Measurements from ENCODE around the gene MGAT3.
"Not testable (repeated sequence)": the region's sequence is repeated elsewhere in the genome, so short reads cannot be mapped to it uniquely, and the experiment has no call there.

MGAT3 gene, protein sequence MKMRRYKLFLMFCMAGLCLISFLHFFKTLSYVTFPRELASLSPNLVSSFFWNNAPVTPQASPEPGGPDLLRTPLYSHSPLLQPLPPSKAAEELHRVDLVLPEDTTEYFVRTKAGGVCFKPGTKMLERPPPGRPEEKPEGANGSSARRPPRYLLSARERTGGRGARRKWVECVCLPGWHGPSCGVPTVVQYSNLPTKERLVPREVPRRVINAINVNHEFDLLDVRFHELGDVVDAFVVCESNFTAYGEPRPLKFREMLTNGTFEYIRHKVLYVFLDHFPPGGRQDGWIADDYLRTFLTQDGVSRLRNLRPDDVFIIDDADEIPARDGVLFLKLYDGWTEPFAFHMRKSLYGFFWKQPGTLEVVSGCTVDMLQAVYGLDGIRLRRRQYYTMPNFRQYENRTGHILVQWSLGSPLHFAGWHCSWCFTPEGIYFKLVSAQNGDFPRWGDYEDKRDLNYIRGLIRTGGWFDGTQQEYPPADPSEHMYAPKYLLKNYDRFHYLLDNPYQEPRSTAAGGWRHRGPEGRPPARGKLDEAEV

DNA sequence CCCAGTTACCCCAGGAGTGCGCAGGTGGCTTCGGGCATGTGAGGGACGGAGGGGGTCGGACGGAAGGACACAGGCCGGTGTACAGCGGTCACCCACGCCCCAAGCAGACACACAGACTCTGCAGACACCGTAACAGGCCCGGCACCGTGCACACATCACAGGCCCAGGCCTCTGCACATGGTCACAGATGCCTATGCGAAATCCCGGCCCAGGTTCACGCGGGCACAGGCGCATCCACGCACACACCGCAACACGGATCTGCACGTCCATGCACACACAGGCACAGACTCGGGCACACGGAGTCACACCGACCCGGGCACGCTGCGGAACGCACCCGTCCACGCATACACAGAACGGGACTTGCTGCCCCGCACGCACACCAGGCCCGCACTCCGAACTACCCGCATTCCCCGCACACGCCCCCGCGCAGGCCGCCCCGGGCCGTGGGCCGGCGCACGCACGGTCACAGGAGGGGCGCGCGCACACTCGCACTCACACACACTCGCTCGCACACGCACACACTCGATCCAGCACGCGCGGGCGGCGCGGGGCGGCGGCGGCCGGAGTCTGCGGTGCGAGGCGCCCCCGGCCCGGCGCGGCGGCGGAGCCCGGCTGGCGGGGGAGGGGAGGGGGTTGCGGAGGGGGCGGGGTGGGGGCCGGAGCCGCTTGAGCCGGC lies at the start of gene MGAT3:
MGAT3 (plus strand) TSS at position 491 of the 676 bp plus-strand sequence. CDS start 30,336 bp downstream, outside the sequence.
- no peak for DNase-seq (ENCODE audit: low read depth)
- peak within 1 kb of the TSS; percentile 79 for H3K4me3 ChIP-seq (ENCODE audit: low read depth, low read length)
- TF ChIP-seq, protein P1, sequence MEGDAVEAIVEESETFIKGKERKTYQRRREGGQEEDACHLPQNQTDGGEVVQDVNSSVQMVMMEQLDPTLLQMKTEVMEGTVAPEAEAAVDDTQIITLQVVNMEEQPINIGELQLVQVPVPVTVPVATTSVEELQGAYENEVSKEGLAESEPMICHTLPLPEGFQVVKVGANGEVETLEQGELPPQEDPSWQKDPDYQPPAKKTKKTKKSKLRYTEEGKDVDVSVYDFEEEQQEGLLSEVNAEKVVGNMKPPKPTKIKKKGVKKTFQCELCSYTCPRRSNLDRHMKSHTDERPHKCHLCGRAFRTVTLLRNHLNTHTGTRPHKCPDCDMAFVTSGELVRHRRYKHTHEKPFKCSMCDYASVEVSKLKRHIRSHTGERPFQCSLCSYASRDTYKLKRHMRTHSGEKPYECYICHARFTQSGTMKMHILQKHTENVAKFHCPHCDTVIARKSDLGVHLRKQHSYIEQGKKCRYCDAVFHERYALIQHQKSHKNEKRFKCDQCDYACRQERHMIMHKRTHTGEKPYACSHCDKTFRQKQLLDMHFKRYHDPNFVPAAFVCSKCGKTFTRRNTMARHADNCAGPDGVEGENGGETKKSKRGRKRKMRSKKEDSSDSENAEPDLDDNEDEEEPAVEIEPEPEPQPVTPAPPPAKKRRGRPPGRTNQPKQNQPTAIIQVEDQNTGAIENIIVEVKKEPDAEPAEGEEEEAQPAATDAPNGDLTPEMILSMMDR (IDR thresholded peaks at IDR 0.05; ENCODE audit: insufficient read depth, low read depth, low read length, missing control alignments) = no peak

DNA sequence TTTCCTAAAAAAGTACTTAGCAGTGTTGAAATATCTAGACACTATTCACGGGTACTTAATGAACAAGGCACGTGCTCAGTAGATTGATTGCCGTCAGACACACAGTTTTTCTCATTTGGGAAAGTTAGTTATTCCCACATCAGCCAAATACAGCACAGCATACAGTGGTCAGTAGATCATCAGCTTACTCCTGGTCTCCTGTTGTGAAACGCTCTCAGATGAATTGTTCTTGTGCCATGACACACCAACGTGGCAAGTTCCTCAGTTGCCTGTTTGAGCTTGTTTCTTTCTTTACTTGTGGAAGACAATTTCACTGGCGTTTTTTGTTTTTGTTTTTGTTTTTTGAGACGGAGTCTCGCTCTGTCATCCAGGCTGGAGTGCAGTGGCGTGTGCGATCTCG lies 48.6 kb upstream of the MGAT3 start:
- no peak for DNase-seq (ENCODE audit: low read depth)
- no peak overlapping the region for H3K4me3 ChIP-seq (ENCODE audit: low read depth, low read length)
- TF ChIP-seq, protein P1 (IDR thresholded peaks at IDR 0.05; ENCODE audit: insufficient read depth, low read depth, low read length, missing control alignments) = no peak

DNA sequence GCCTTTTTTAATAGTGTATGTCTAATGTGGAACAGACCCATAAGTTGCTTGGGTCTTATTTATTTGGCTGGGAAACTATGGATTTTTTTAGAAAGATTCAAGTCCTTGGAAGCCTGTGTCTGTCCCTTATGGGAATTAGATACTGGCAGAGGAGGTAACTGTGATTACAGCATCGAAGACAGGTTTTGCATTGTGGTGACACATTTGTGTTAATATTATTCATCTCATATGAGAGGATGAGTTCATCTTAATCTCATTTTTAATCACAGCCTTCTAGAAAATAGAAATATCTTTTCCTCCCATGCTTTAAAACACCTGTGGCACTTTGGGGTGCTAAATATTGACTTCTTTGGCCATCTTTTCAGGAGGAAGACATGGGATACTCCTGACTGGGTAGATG lies 48.0 kb upstream of the MGAT3 start:
- no peak for DNase-seq (ENCODE audit: low read depth)
- no peak overlapping the region for H3K4me3 ChIP-seq (ENCODE audit: low read depth, low read length)
- TF ChIP-seq, protein P1 (IDR thresholded peaks at IDR 0.05; ENCODE audit: insufficient read depth, low read depth, low read length, missing control alignments) = no peak

DNA sequence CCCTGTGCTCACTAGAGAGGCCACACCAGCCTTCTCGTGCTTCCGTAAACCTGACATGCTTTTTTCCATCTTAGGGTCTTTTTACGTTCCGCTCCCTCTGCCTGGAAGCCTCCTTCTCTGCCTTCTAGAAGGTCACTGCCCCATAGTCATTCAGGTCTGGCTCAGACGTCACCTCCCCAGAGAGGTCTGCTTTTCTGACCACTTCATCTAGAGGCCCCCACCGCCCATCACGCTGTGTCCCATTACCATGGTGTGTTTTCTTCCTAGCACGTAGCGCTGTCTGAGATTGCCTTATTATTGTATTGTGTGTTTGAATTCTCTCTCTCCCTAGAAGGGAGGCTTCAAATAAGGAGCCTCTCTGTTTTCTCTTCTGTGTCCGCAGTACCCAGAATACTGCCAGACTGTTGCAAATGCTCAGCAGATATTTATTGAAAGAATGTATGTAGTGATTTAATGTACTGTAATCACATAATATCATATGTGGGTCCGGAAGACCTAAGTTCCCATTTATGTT lies 47.2 kb upstream of the MGAT3 start:
- DNase-seq (ENCODE audit: low read depth) = no peak
- TF ChIP-seq, protein P1 (IDR thresholded peaks at IDR 0.05; ENCODE audit: insufficient read depth, low read depth, low read length, missing control alignments) = no peak

DNA sequence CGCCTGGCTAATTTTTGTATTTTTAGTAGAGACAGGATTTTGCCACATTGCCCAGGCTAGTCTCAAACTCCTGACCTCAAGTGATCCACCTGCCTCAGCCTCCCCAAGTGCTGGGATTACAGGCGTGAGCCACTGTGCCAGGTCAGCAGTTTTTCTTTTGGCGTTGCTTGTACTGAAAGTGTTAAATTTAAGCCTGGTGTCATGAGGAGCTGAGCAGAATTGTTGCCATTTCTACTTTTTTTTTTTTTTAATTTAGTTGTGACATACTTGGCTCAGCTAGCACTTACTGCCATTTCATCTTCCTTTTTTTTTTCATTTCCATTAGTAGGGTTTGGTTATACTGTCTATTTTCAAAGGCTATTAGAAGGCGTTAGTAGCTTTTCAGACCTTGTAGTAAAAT lies 46.5 kb upstream of the MGAT3 start:
- TF ChIP-seq, protein P1 (IDR thresholded peaks at IDR 0.05; ENCODE audit: insufficient read depth, low read depth, low read length, missing control alignments) = no peak
- no peak overlapping the region for H3K4me3 ChIP-seq (ENCODE audit: low read depth, low read length)
- no peak for DNase-seq (ENCODE audit: low read depth)

More for the DNA sequence above, 47.2 kb upstream of the MGAT3 start:
- H3K4me3 ChIP-seq (ENCODE audit: low read depth, low read length) = no peak overlapping the region

DNA sequence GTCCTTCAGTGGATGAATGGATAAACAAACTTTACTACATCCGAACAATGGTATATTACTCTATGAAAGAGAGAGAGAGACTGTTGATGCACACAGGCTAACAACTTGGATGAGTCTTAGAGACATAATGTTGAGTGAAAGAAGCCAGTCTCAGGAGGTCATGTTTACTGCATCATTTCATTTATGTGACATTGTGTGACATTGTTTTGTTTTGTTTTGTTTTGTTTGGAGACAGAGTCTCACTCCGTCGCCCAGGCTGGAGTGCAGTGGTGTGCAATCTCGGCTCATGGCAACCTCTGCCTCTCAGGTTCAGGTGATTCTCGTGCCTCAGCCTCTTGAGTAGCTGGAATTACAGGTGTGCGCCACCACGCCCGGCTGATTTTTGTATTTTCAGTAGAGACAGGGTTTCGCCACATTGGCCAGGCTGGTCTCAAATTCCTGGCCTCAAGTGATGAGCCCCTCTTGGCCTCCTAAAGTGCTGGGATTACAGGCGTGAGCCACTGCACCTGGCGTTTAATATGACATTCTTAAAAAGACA lies 44.9 kb upstream of the MGAT3 start:
- H3K4me3 ChIP-seq (ENCODE audit: low read depth, low read length) = not testable (repeated sequence)

DNA sequence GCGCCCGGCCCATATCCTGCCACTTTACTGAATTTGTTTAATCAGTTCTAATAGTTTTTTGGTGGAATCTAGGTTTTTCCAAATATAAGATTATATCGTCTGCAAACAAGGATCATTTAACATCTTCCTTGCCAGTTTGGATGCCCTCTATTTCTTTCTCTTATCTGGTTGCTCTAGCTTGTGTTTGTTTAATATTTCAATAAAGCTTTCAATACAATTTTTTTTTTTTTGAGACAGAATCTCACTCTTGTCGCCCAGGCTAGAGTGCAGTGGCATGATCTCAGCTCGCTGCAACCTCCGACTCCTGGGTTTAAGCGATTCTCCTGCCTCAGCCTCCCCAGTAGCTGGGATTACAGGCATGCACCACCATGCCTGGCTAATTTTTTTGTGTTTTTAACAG lies 43.6 kb upstream of the MGAT3 start:
- DNase-seq (ENCODE audit: low read depth); H3K4me3 ChIP-seq (ENCODE audit: low read depth, low read length): not testable (repeated sequence)

More for the DNA sequence above, 44.9 kb upstream of the MGAT3 start:
- DNase-seq (ENCODE audit: low read depth) = not testable (repeated sequence)

Data from GM12865 (cell line).